Small intestine (tissue), 16 donors: Measurements from ENCODE around the gene RNF222. TPM values are rescaled to one million over a fixed set of nuclear protein-coding genes. Genes with fewer than 3 reads are reported as not detected.

Source experiments
- DNase-seq, 2 donors: peaks; one replicate each; pipeline versions ENCODE4 v3.0.0 to v3.0.0-alpha.2; 2013
- FAIRE-seq: peaks from 2 replicates; lab custom pipeline; 2012; peaks lifted over from hg19 to GRCh38; lab: Jason Lieb, UNC
- H3K27ac ChIP-seq, 3 donors: one replicate each; pipeline ENCODE4 v1.5.1; 2013; ENCODE audit warnings: low read length in 2 of 3, mild to moderate bottlenecking in 2 of 3, control low read depth in 1 of 3, inconsistent platforms in 1 of 3, low read depth in 1 of 3, moderate library complexity in 1 of 3
- H3K27me3 ChIP-seq, 3 donors: one replicate each; pipeline ENCODE4 v1.6.1; 2013; ENCODE audit warnings: low read length in 3 of 3, inconsistent platforms in 1 of 3; ENCODE audit not compliant: control insufficient read depth in 3 of 3, insufficient read depth in 3 of 3
- H3K36me3 ChIP-seq, 3 donors: one replicate each; pipeline ENCODE4 v1.6.1; 2013; ENCODE audit warnings: low read length in 3 of 3, inconsistent platforms in 1 of 3, low read depth in 1 of 3, mild to moderate bottlenecking in 1 of 3, moderate library complexity in 1 of 3; ENCODE audit not compliant: control insufficient read depth in 3 of 3, insufficient read depth in 2 of 3
- H3K4me1 ChIP-seq, 3 donors: one replicate each; pipeline ENCODE4 v1.6.1; 2013; ENCODE audit warnings: low read length in 2 of 3, inconsistent platforms in 1 of 3, low read depth in 1 of 3, mild to moderate bottlenecking in 1 of 3, moderate library complexity in 1 of 3; ENCODE audit not compliant: control insufficient read depth in 3 of 3, insufficient read depth in 2 of 3
- H3K4me3 ChIP-seq, 3 donors: one replicate each; pipeline ENCODE4 v1.5.1; 2013; ENCODE audit warnings: low read length in 3 of 3, control low read depth in 1 of 3, inconsistent platforms in 1 of 3, low read depth in 1 of 3, mild to moderate bottlenecking in 1 of 3, moderate library complexity in 1 of 3
- H3K9me3 ChIP-seq, 2 donors: one replicate each; pipeline ENCODE4 v1.6.1; 2013; ENCODE audit warnings: low read depth in 1 of 2, low read length in 1 of 2; ENCODE audit not compliant: control insufficient read depth in 2 of 2, insufficient read depth in 1 of 2
- WGBS, 3 donors: extraction: QIAGEN DNeasy Blood & Tissue Kit; methylation state at CpG; one replicate each; pipeline ENCODE4 v1.1.7; 2013; 5-methylcytosine and 5-hydroxymethylcytosine counted together
- long read RNA-seq, 10 donors: transcript quantifications; one replicate each; lab custom pipeline, GENCODE V29; 2026
- polyA plus RNA-seq, 4 donors: library from polyadenylated mRNA; stranded (reverse) in 3 of 4; unstranded in 1 of 4; fragments of 200-250 nt in 3 of 4; fragments of 120-200 nt in 1 of 4; gene quantifications; one replicate each; pipeline versions ENCODE4 v1.2.1 to v1.2.3, GENCODE V29; 2013
- donor health status: healthy with polysubstance abuse.
- donor health status: control.
- donor health status: control.
- donor health status: Bipolar disorder and iron deficiency.
- donor health status: healthy.

The RNF222 gene, protein sequence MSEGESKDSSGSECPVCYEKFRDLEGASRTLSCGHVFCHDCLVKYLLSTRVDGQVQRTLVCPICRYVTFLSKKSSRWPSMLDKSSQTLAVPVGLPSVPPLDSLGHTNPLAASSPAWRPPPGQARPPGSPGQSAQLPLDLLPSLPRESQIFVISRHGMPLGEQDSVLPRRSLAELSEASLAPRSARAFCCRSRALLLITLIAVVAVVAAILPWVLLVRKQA
- under 1 TPM in 1 of 4 donors, not detected in 3; 0.10 TPM for polyA plus RNA-seq
- long read RNA-seq, donor 1 = 0 reads
- long read RNA-seq, donor 2, partial matches to known transcripts = 0 of 1 reads
- long read RNA-seq, donor 2, other reads (novel, unspliced or antisense) = 0 of 1 reads
- long read RNA-seq, donor 3 = 0 reads
- long read RNA-seq, donor 4 = 0 reads
- long read RNA-seq, donor 5 = 0 reads
- long read RNA-seq, donor 6 = 0 reads
- long read RNA-seq, donor 7 = 0 reads
- long read RNA-seq, donor 8 = 0 reads
- long read RNA-seq, donor 9 = 0 reads
- long read RNA-seq, donor 10 = 0 reads

DNA sequence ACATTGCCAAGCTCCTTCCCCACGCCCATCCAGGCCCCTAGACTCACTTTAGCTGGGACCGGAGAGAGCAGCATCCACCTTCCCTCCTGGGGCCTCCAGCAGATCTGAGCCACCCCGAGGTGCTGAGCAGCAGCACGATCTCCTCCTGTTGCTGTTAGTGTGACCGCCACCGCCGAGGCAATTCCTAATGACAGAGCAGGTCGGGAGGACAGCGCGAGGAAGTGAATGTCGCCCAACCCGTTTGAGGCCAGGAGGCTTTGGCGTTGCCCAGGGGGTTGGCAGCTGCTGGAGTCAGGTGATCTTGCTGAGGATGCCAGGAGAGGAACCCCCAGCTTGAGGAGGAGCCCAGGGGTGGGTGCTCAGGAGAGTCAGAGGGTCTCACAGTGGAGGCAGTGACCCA lies at the start of gene RNF222:
TSS of gene RNF222 (minus strand) at position 192 of the 400 bp plus-strand sequence. CDS start 4,366 bp downstream, outside the sequence.
- Histone ChIP-seq H3K27ac (no peak within 1 kb of the TSS), H3K27me3 (peaks cover 0 to 32% (median 5%) of the 10 kb centered on the region in 3 donors), H3K36me3 (no peaks in the 10 kb centered on the region), H3K9me3 (no peaks in the 10 kb centered on the region), H3K4me1 (no peaks in the 10 kb centered on the region), H3K4me3 (no peak within 1 kb of the TSS)
- 18 to 54% (median 36%) methylated on average over 13 of the region's 13 CpGs for WGBS, 3 donors
- DNase-seq = no peak
- no peak for FAIRE-seq

DNA sequence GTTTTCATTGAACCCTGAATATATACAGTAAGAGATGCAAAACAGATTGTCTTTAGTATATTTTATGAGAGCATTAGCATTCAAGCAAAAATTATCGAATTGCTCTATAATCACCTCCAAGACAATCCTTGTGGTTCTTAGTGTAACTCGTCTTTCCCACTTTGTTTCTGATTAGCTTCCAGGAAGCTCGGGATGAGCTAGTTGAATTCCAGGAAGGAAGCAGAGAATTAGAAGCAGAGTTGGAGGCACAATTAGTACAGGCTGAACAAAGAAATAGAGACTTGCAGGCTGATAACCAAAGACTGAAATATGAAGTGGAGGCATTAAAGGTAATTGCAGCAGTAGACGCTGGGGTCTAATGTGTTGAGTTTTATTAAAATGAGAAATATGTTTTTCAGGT lies 47.9 kb upstream of the RNF222 start:
- WGBS, 3 donors = 78 to 84% (median 83%) methylated on average over 4 of the region's 4 CpGs
- FAIRE-seq (no peak), DNase-seq (no peak)
- Histone ChIP-seq H3K9me3 (no peaks in the 10 kb centered on the region), H3K27me3 (no peaks in the 10 kb centered on the region), H3K4me3 (no peak overlapping the region), H3K36me3 (peaks cover 2 to 22% (median 17%) of the 10 kb centered on the region in 3 donors), H3K27ac (no peak overlapping the region), H3K4me1 (peaks cover 0 to 5% (median 0%) of the 10 kb centered on the region in 3 donors)

DNA sequence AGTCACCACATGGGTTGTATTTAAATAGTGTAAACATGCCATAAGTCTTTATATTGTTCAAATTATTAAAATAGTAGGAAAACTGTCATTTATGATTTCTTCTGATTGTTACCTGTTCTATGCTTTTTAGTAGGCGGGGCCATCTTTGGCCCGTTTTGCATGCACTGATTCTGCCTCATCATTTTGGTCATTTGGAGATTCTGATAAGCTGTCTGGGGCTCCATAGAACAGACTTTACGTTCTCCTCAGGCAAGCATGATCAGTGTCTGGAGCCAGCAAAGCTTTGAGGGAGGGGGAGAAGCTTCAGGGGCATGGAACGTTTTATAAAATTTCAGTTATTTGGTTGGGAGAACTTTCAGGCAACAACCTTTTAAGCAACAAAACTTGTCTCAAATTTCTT lies 46.9 kb upstream of the RNF222 start:
- DNase-seq = no peak
- no peak overlapping the region for H3K4me3 ChIP-seq
- H3K4me1 ChIP-seq = peaks cover 0 to 5% (median 0%) of the 10 kb centered on the region in 3 donors
- peaks cover 0 to 24% (median 17%) of the 10 kb centered on the region in 3 donors for H3K36me3 ChIP-seq
- no peak overlapping the region for H3K27ac ChIP-seq
- 76 to 82% (median 81%) methylated on average over 4 of the region's 4 CpGs for whole genome bisulfite sequencing, 3 donors
- no peaks in the 10 kb centered on the region for H3K27me3 ChIP-seq
- FAIRE-seq = no peak
- H3K9me3 ChIP-seq = no peaks in the 10 kb centered on the region

DNA sequence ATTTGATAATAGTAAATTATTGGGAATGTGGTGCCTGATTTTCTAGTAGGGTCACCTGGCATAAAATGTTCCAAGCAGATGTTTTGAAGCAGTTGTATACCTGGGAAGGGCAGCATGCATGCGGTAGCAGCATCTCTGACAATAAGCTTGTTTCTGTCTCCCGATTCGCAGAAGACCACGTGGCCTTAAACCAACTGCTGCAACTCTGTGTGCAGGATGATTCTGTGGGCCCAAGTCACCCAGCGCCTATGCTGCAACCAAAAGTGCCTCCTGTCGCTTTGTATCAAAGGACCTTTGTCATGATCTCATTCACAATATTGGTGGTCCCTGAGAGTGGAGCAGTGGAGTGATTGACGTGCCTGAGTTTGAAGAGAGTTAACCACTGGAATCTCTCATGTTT lies 46.1 kb upstream of the RNF222 start:
- no peak for DNase-seq
- Histone ChIP-seq H3K27me3 (no peaks in the 10 kb centered on the region), H3K9me3 (no peaks in the 10 kb centered on the region), H3K4me3 (no peak overlapping the region), H3K4me1 (peaks cover 0 to 5% (median 0%) of the 10 kb centered on the region in 3 donors), H3K36me3 (peaks cover 0 to 22% (median 19%) of the 10 kb centered on the region in 3 donors), H3K27ac (no peak overlapping the region)
- FAIRE-seq = no peak
- WGBS, 3 donors = 89 to 95% (median 94%) methylated on average over 7 of the region's 7 CpGs

DNA sequence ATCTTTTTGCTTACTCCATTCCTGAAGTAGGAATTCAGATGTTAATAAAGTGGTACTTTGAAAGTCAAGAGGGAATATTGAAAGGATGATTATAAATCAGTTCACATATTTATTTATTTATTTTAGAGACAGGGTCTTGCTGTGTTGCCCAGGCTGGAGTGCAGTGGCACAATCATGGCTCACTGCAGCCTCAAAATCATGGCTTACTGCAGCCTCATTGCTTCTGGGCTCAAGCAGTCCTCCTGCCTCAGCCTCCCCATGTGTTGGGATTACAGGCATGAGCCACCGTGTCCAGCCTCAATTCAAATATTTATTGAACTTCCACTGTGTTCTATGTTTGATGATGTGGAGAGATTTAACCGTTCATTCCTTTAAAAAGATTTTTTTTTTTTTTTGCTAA lies 44.7 kb upstream of the RNF222 start:
- Histone ChIP-seq H3K36me3 (peaks cover 0 to 19% (median 17%) of the 10 kb centered on the region in 3 donors), H3K9me3 (no peaks in the 10 kb centered on the region), H3K27ac (no peak overlapping the region), H3K4me3 (no peak overlapping the region), H3K27me3 (no peaks in the 10 kb centered on the region), H3K4me1 (peaks cover 0 to 5% (median 0%) of the 10 kb centered on the region in 3 donors)
- DNase-seq = no peak
- no peak for FAIRE-seq
- 92 to 94% (median 93%) methylated on average over 2 of the region's 2 CpGs for WGBS, 3 donors

DNA sequence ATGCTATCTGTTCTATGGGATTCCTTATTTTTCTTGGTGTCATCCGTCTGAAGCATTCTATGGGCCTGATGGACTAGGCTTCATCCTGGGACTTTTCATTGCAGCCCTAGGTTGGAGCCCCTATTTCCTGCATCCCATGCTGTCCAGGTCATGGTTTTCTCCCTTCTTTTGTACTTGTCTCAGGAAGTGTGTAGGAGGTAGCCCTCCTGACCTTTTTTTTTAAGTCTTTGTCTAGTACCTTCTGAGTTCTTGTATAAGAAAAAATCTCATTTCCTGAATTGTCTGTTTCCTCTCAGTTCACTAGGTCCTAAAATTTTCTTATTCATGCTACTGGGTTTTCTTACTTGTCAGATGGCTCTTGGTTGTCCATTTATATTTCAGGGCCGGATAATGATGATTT lies 44.1 kb upstream of the RNF222 start:
- DNase-seq (no peak), FAIRE-seq (no peak)
- no peaks in the 10 kb centered on the region for H3K27me3 ChIP-seq

DNA sequence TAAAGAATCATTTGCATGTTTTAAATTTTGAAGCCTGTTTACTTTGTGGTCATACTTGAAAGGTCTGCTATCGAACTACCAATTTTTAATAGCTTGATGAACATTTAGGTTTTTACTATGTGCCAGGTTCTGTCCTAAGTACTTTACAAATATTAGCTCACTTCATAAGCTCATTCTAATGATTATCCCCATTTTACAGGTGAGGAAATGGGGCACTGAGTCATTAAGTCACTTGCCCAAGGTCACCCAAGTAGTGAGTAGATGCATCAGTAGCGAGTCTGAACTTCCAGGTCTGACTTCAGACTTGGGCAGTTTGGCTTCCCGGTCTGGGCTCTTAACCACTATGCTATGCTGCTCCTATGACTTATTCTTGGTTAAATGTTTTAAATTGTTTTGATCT lies 42.1 kb upstream of the RNF222 start:
- peaks cover 0 to 8% (median 2%) of the 10 kb centered on the region in 3 donors for H3K4me1 ChIP-seq
- H3K27ac ChIP-seq = no peak overlapping the region
- no peak for FAIRE-seq
- peaks cover 0 to 16% (median 9%) of the 10 kb centered on the region in 3 donors for H3K36me3 ChIP-seq
- H3K9me3 ChIP-seq = no peaks in the 10 kb centered on the region
- H3K4me3 ChIP-seq = no peak overlapping the region
- H3K27me3 ChIP-seq = no peaks in the 10 kb centered on the region
- 96 to 98% (median 96%) methylated on average over 3 of the region's 3 CpGs for WGBS, 3 donors
- no peak for DNase-seq

More for the DNA sequence above, 44.1 kb upstream of the RNF222 start:
- WGBS, 3 donors = 84 to 88% (median 87%) methylated on average over 2 of the region's 2 CpGs
- Histone ChIP-seq H3K27ac (no peak overlapping the region), H3K4me3 (no peak overlapping the region), H3K9me3 (no peaks in the 10 kb centered on the region), H3K4me1 (peaks cover 0 to 8% (median 2%) of the 10 kb centered on the region in 3 donors), H3K36me3 (peaks cover 0 to 18% (median 17%) of the 10 kb centered on the region in 3 donors)

DNA sequence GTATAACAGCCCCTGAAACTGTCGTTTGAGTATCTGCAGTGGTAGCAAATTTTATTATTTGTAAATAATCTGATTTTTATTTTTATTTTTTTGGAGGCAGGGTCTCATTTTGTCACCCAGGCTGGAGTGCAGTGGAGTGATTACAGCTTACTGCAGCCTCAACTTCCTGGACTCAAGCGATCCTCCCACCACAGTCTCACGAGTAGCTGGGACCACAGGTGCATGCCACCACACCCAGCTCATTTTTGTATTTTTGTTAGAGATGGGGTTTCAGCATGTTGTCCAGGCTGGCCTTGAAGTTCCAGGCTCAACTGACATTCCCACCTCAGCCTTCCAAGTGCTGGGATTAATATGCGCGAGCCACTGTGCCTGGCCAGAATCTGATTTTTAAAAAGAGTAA lies 40.8 kb upstream of the RNF222 start:
- H3K36me3 ChIP-seq = peaks cover 0 to 10% (median 2%) of the 10 kb centered on the region in 3 donors
- 80 to 90% (median 80%) methylated on average over 5 of the region's 5 CpGs for WGBS, 3 donors
- DNase-seq (no peak), FAIRE-seq (no peak)
- H3K9me3 ChIP-seq = no peaks in the 10 kb centered on the region
- H3K27me3 ChIP-seq = no peaks in the 10 kb centered on the region
- no peak overlapping the region for H3K27ac ChIP-seq
- peaks cover 0 to 8% (median 2%) of the 10 kb centered on the region in 3 donors for H3K4me1 ChIP-seq
- H3K4me3 ChIP-seq = no peak overlapping the region
